ENCODE measurements around the gene APCDD1L.

DNA sequence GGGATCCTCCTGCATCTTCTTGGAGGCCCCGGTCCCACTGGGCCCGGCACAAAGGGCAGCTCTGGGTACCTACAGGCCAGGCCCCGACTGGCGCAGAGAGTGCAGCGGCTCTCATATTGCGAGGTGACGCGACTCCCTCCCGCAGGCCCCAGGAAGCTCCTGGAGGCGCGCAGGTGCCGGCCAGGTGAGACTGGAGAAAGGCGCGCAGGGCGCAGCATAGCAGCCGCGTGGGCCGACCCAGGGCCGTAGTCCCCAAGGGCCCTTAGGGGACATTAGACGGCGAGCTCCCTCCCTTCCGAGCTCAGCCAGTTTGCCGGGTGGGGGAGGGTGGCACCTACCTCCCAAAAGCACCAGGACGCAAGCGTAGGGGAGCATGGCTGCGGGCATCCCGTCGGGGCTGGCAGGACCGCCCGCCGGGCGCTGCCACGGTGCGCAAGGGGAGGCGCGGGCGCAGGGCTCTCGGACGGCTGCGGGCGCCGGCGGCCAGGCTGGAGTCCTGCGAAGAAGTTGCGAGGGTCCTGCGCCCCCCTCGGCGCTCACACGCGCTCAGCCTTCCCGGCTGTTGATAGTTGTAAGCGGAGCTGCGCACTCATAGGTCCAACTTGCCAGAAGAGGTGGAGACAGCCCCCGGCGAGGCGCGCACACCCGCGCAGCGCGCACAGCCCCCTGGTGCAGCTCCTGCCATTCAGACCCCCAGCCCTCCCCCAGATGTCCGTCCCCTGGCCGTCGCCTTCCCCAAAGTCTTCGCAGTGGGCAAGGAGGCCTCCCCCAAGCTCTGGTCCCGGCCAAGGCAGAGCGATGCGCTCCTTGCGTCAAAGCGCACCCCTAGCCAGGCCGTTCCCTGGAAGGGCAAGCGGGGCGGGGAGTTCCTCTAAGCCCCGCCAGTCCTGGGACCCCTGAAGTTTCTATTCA lies 622 bp downstream of the APCDD1L start:
- TF ChIP-seq, protein P1, sequence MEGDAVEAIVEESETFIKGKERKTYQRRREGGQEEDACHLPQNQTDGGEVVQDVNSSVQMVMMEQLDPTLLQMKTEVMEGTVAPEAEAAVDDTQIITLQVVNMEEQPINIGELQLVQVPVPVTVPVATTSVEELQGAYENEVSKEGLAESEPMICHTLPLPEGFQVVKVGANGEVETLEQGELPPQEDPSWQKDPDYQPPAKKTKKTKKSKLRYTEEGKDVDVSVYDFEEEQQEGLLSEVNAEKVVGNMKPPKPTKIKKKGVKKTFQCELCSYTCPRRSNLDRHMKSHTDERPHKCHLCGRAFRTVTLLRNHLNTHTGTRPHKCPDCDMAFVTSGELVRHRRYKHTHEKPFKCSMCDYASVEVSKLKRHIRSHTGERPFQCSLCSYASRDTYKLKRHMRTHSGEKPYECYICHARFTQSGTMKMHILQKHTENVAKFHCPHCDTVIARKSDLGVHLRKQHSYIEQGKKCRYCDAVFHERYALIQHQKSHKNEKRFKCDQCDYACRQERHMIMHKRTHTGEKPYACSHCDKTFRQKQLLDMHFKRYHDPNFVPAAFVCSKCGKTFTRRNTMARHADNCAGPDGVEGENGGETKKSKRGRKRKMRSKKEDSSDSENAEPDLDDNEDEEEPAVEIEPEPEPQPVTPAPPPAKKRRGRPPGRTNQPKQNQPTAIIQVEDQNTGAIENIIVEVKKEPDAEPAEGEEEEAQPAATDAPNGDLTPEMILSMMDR (IDR thresholded peaks at IDR 0.05): no peak
- no peak for TF ChIP-seq POLR2AphosphoS5 (IDR thresholded peaks at IDR 0.05)
- no peak for TF ChIP-seq POLR2A (IDR thresholded peaks at IDR 0.05)

All from sigmoid colon (tissue), 4 donors.